NOMO-1 treated with DMSO at 0.1 percent for 48 hours (cell line): ENCODE results near the gene ALDH2.
"Not testable (repeated sequence)": the region's sequence is repeated elsewhere in the genome, so short reads cannot be mapped to it uniquely, and the experiment has no call there.

Experiments used
- DNase-seq: peaks from one replicate; lab custom pipeline; 2025; ENCODE audit not compliant: unreplicated experiment; lab: John Stamatoyannopoulos, UW

Gene ALDH2

DNA sequence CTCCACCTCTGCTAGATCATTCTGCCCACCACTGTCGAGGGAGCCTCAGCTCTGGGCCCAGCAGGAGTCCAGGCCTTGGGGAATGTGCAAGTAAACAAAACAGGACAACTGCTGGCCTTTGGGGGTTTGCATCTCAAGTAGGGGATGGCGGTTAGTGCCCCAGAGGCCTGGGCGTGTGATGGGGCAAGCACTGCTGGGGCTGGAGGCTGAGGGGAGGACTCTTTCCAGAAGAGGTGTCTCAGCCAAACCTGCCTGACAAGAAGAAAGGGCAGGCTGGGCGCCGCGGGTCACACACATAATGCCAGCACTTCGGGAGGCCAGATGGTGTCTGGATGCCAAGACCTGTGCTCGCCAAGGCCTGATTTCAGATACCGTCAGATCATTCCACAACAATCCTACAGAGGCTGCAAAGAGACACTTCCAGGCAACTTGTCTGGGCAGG, 8.6 kb upstream of the ALDH2 start:
- no peak for DNase-seq

DNA sequence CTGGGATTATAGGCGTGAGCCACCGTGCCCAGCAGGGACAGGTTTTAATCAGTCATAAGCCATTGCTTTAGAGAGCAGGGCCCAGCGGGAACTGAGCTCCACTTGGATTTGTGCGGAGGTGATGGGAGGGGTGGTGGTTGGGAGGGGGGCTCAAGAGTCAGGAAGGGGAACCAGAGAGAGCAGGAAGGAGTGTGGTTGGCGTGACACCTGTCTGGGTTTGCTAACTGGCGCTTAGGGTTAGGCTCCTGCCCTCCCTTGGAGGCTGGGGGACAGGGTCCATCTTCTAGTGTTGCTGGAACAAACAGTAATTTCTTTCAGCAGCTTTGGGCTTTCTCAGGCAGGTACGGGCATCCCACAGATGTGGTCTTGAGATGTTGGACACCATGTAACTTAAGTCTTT, 7.5 kb upstream of the ALDH2 start:
- no peak for DNase-seq

DNA sequence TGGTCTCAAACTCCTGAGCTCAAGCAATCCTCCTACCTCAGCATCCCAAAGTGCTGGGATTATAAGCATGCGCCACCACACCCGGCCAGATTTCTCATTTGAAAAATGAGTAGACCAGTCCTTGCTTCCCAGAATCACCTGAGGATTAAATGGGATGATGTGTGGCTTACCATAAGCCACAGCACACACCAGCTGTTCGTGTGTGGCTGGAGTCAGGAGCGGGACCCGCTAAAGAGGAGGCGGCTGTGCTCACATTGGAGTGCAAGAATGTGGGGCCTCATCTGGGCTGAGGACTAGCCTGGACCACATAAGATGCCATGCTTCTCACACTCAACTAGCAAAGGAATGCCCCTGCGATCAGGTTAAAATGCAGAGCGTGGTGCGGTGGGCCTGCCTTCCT, 6.7 kb upstream of the ALDH2 start:
- DNase-seq, result no peak

DNA sequence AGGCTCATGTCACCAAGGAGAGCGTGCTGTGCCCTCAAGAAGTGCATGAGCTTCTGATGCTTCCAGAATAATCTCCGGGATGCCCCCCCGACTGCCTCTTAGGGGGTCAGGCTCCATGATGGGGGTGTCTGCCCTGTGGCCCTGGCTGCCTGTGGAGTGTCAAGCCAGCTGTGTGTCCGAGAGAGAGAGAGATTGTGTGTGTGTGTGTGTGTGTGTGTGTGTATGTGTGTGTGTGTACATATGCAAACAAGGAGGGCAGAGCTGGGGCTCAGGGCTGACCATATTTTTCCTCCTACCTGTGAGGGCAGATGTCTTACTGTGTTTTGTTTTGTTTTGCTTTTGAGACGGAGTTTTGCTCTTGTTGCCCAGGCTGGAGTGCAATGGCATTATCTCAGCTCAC, 5.6 kb upstream of the ALDH2 start:
- no peak for DNase-seq

DNA sequence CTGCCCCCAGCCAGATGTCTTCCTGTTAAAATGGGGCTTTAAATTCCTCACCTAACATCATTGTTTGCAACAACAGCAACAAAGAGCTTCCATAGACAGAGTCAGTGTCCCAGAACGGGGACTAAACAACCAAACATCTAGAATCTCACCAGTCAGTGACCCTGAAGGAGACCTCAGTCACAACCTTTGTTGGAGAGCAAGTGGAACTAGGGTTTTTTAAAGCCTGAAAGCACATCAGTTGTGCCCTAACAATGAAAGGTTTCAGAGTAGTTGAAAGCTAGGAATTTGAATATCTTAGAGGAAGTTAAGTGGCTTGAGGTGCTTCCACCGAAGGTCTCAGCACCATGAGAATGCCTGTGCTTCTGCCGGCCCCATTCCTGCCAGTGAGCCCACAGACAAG, 5.0 kb upstream of the ALDH2 start:
- no peak for DNase-seq

DNA sequence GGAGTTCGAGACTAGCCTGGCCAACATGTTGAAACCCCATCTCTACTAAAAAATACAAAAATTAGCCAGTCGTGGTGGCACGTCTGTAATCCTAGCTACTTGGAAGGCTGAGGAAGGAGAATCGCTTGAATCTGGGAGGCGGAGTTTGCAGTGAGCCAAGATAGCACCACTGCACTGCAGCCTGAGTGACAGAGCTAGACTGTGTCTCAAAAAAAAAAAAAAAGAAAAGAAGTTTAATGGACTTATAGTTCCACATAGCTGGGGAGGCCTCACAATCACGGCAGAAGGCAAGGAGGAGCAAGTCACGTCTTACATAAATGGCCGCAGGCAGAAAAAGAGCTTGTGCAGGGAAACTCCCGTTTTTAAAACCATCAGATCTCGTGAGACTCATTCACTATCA, 3.2 kb upstream of the ALDH2 start:
- not testable (repeated sequence) for DNase-seq

DNA sequence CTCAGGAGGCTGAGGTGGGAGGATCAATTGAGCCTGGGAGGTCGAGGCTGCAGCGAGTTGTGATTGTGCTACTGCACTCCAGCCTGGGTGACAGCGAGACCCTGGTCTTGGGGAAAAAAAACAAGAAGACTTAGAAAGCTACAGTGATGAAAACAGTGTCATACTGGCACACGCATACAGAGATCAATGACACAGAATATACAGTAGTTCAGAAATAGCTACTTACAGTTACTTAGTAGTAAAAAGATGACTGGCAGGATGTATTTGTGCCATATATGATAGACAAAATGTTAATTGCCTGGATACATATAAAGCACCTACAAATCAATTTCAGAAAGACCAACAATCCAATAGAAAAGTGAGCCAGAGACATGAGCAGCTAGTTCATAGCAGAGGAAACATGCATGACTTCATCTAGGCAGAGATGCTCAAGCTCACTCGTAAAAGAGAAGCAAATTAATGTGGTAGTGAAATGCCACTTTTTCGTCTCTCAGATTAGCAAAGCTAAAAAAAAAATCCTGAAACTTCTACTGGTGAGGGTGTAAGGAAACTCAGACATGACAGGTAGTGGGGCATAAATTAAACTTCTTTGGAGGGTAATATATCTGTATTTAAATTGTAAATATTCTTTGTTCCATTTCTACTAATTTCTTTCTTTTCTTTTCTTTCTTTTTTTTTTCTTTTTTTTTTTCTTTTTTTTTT, 2.5 kb upstream of the ALDH2 start:
- no peak for DNase-seq

DNA sequence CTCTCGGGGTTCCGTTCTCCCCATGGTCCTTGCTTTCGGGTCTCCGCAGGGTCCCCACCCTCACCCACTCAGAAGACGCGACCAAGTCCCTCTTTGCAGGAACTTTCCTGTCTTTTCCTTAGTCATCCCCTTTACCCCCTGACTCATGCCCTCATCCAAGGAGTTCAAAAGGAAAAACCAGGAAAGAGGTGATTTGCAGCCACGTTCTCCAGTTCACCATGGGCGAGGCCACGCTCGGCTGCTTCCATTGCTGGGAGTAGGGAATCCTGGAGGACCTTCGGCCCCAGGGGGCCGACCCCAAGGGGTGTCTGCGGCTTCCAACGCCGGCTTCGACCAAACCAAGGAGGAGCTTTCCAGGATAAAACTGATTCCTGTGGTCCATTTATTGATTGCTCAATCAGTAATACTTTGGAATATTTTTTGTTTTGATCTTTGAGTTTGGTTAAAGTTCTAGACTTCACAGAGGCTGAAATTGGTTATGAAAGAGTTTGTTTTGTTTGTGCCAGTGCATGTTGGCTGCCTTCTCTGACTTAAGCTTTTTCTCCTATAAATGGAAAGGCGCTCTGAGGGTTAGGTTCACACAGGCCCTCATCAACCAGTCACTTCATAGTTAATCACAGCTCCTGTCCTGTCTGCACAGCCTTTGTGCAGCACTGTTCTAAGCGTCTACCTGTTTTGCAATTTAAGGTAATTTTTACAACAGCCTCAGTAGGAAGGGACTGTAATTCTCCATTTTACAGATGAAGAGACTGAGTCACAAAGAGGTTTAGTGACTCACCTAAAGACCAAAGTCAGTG, 827 bp downstream of the ALDH2 start:
- DNase-seq, result no peak

DNA sequence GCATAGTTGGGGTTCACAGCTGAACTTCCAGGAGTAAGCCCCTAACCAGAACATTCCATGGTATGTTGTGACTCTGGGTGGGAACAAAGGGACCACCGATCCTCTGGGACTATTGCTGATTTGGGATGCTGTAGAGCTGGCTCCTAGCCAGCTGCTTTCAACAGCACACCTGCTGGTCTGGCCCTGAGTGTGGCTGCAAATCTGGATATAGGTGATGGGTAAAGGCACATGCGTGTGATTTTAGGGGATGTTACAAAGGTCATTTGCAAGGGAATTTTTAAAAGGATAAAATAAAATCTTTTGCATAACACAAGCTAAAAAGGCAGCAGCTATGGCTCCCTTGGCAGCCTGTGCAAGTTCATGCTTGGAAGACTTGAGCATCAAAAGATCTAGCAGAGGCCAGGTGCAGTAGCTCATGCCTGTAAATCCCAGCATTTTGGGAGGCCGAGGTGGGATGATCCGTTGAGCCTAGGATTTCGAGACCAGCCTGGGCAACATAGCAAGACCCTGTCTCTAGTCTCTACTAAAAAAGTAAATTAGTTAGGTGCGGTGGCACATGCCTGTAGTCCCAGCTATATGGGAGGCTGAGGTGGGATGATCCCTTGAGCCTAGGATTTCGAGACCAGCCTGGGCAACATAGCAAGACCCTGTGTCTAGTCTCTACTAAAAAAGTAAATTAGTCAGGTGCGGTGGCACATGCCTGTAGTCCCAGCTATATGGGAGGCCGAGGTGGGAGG, 1.6 kb downstream of the ALDH2 start:
- DNase-seq, result no peak

DNA sequence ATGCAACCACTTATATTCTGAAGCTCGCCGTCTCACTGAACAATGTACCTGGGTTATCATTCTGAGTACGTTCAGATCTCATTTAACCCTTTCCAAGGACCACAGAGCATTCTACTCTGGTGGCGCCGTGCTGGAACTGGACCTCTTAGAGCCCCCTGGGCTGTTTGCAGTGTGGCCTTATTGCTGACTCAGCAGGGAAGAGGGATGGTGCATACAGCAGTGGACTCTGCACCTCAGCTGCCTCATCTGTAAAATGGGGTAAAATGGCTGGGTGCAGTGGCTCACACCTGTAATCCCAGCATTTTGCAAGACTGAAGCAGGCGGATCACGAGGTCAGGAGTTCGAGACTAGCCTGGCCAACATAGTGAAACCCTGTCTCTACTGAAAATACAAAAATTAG, 2.9 kb downstream of the ALDH2 start:
- no peak for DNase-seq

DNA sequence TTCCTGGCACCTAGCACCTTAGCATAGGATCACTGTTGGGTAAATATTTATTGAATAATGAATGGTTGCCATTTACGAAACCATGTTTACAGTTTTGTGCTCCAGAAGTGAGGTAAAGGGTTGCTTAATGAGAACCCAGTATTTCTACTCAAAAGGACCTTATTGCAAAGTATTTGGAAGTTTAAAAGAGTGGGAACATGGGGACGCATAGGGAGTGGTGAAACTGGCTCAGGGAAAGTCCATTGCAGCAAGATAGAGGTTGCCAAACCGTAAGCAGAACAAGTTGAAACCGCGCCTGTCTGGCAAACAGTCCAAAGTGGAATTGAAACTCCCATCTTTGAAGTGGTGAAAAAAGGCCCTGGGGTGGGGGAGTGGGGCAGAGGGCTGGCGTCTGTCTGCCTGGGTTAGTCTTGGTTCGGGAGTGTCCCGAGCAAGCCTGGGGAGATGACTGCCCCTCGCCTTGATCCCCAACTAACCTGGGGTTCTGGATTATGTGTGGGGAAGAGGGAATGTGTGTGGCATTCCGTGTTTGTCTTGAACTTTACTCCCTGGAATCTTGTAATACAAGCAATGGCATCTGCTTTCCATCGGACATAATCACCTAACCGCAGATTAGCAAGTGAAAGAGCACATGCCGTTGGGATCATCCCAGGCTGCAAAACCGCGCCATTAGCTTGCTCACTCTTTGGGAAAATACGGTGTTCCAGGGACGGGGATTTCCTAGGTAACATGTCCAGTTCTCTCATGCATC, 7.2 kb downstream of the ALDH2 start:
- DNase-seq, result peak; percentile 75

DNA sequence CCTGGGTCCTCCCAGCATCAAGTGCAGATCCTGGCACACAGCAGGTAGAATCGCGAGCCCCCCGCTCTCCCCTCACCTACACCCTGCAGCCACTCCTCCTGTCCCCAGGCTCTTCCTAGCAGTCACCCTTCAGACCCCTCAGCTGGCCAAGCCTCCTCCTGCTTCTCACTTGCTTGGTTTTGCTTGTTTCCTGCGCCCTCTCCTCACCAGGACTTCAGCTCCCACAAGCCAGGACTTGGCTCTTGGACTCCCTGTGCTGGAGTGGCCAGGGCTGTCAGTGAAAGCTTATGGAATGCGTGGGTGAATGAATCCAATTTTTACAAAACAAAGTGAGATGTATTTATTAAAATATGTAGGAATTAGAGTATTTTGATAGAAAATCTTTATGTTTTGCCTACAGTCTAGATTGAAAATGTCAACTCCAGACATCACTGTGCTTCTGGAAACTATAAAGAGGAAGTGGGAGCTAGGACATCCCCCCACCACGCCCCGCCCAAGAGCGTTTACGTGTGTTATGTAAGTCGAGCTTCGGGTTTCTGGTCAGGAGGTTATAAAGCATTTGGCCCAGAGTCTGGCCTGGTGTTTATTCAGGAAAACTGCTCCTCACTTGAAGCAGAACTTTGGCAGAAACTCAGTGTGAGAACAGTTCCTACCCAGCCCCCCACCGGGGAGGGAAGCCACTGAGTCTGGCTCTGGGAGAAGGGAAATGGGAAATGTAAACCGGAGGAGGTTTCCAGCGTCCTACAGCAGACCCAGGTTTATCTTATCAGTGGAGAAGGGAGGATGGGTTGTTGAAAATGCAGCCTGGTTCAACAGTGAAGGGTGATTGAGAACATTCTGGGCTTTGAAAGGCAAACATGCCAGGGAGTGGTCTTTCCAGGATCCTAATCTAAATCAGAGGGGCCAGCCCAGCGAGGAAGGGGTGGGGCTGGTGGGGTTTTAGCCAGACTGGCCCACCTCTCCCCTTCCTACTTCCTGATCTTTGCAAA, 8.8 kb downstream of the ALDH2 start:
- DNase-seq, result peak; percentile 93

DNA sequence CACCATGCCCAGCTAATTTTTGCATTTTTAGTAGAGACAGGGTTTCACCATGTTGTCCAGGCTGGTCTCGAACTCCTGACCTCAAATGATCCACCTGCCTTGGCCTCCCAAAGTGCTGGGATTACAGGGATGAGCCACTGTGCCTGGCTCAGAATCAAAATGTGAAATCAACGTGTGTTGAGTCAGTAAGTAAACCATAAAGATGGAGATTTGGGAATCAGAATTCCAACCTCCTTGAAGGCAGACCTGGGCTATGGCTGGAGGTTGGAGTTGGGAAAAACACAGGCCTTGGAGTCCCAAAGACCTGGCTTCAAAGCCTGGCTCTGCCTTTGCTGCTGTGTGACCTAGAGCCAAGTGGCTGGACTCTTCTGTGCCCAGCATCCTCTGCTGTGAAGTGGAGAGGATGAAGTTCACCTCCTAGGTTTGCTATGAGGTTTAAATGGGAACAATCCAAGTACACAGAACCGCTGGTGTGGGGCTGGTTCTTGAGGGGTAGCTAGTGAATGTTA, 10.2 kb downstream of the ALDH2 start:
- no peak for DNase-seq

DNA sequence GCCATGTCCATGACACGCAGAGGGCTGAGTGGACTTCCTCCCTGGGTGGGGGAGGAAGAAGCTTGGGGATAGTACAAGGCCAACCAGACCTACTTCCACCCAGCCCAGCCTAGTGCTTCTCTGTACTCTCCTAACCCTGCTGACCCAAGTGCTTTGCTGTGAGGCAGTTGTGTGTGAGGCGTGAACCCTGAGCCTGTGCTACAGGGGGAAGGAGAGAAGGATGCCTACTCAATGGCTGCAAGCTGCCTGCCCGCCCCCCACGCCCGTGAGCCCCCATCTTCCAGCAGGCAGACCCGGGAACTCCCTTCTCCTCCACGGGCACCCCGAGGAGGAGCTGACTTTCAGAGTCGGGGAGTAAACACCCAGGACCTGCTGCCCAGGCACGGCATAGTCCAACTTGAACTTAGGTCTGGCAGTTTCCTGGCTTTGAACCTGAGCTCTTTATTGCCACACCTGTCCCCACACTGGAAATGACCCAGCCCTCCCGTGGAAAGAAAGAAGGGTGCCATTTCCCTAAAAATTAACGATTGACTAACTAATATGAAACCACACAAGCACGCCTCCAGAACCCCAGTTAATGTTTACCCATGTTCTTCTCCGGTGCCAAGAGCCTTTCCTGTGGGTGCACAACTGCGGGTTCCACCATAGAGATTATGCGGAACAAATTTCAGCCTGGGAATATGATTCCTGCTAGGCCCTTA, 10.8 kb downstream of the ALDH2 start:
- peak; percentile 45 for DNase-seq

DNA sequence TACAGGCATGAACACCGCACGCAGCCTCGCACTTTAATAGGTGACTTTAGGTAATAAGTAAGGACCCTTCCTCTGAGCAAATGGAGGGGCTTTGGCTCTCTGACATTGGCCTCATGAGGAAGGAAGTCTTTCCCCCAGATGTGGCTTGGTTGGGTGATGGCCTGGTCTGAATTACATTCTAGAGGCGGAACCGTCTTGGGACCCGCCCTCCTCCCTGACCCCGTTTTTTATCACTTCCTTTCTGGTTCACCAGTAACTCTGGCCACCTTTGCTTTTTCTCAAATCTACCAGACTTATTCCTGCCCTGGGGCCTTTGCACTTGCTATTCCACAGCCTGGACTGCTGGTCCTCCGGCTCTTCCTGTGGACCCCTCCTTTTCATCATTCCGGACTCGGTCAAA, 13.4 kb downstream of the ALDH2 start:
- no peak for DNase-seq

DNA sequence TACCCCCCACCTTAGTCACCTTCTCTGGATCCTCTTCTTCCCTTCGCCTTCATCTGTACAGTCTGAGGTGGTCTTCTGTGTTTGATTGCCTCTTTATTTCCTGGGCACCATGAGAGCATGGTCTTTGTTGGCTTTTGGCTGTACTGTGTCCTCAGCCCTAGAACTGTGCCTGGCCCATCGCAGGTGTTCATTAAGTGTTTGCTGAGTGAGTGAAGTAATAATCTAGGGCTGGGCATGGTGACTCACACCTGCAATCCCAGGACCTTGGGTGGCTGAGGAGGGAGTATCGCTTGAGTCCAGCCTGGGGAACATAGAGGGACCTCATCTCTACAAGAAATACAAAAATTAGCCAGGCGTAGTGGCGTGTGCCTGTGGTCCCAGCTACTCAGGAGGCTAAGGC, 13.9 kb downstream of the ALDH2 start:
- DNase-seq, result no peak

DNA sequence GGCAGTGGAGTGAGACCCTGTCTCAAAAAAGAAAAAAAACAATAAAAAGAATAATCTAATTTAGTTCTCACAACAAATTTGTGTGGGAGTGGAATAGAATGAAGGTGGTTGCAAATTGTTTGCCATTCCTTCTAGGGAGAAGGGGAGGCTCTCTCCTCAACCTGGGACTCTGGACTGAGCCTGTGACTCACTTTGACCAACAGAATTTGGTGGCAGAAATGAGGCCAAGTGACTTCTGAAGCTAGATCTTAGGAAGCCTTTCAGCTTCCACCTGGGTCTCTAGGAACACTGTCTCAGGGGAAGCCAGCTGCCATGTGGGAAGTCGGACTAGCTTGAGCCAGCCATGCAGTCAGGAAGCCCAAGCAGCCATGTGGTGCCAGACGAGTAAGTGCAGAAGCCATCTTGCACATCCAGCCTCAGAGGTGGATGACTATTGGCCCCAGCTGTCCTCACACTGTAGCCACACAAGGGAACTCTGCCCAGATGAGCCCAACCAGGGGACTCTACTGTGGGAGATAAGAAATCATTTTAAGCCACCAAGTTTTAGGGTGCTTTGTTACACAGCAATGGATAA, 14.4 kb downstream of the ALDH2 start:
- DNase-seq, result no peak

DNA sequence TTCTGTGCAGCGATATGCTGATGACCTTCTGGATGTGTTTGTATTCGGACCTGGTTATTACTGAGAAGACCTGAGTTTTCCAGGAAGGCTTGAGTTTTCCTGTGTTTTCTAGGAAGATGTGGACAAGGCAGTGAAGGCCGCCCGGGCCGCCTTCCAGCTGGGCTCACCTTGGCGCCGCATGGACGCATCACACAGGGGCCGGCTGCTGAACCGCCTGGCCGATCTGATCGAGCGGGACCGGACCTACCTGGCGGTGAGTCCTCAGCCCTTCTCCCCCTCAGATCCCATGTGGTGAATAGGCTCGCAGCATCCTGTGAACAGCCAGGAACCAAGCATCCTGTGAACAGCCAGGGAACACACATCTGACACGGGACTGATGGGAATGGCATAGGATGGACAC, 16.3 kb downstream of the ALDH2 start:
- DNase-seq, result no peak

DNA sequence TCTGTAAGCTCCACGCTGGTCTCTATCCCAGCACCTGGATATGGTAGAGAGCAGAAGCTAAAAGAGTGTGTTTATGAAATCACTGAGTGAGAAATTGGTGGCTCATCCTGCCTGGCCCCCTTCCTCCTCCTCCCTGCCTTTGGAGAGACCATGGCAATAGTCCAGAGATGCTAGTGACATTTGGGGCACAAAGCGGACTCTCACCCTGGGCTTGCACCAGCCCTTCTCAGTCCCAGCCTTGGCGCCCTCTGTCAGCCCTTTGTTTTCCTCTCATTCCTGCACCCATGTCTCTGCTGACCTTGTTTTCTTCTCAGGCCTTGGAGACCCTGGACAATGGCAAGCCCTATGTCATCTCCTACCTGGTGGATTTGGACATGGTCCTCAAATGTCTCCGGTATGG, 18.2 kb downstream of the ALDH2 start:
- no peak for DNase-seq
